ENCODE results near the gene GLTP.

The GLTP gene

DNA sequence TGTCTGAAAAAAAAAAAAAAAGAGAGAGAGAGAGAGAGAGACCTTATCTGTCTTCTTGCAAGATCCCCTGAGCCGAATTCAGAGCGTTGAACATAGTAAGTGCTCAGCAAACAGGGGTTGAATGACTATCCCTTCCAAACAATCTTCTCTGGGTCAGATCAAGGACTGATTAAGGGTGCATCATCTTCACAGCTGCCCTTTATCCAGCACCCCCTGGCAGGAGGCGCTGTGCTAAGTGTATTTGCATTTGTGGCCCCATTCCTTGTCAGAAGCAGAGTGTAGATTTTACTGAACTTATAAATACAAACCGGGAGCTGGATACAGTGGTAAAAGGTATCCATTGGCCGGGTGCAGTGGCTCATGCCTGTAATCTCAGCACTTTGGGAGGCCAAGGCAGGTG is 38.3 kb downstream of the GLTP start:
- no peak for TF ChIP-seq CTCF (IDR thresholded peaks at IDR 0.05)
- Histone ChIP-seq H3K4me3 (ENCODE audit: low read depth, low read length) (no peak overlapping the region), H3K9me3 (ENCODE audit: control insufficient read depth, low read length) (no peaks in the 10 kb centered on the region), H3K9ac (no peak overlapping the region), H3K27me3 (ENCODE audit: control insufficient read depth, insufficient read depth, low read length) (no peaks in the 10 kb centered on the region), H3K4me2 (ENCODE audit: low read length) (no peak overlapping the region), H3K4me1 (peaks cover 13% of the 10 kb centered on the region), H3K36me3 (ENCODE audit: control insufficient read depth, insufficient read depth, low read length) (no peaks in the 10 kb centered on the region), H3K79me2 (no peaks in the 10 kb centered on the region), H3K27ac (no peak overlapping the region), H2AFZ (no peak overlapping the region)

GRCh38 chr12:109841356-109841755 is 39.0 kb downstream of the GLTP start:
- Histone ChIP-seq H3K9me3 (ENCODE audit: control insufficient read depth, low read length) (no peaks in the 10 kb centered on the region), H3K27me3 (ENCODE audit: control insufficient read depth, insufficient read depth, low read length) (no peaks in the 10 kb centered on the region), H3K79me2 (no peaks in the 10 kb centered on the region), H3K4me3 (ENCODE audit: low read depth, low read length) (no peak overlapping the region), H3K4me1 (peaks cover 13% of the 10 kb centered on the region), H3K36me3 (ENCODE audit: control insufficient read depth, insufficient read depth, low read length) (no peaks in the 10 kb centered on the region), H3K4me2 (ENCODE audit: low read length) (no peak overlapping the region), H3K27ac (no peak overlapping the region), H2AFZ (peak overlapping the region; percentile 58), H3K9ac (no peak overlapping the region)
- TF ChIP-seq CTCF (IDR thresholded peaks at IDR 0.05), result no peak

DNA sequence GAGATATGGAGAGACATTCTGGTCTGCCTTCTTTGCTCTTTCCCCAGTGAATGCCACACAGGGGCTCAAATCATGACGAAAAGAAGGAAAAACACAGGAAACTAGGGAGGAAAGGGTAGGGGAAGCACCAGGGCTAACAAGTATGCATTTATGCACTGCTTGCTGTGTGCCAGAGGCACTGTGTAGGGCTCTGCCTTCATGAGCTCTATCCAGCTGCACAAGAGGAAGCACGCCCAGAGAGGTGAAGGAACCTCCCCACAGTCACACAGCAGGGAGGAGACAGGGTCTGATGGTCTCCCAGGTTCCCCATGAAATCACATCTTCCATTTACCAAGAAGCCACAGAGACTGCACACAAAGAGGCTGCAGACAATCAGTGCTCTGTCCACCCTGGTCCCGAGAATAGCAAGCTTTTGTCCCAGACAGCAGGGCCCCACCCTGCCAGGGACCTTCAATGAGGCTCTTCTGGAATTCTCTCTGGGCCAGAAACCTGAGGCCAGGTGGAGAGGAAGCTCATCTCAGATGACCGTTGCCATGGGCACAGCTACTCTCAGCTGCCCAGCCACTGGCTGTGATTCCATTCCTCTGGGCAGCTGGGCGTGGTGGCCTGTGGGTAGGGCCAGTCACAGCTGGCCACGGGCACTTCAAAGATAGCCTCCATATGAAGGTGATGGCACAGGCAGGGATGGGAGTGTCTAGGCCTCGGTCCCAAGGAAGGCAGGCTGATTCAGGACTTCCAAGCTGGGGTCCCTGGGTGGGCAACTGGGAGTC is 39.9 kb downstream of the GLTP start:
- H3K9ac ChIP-seq, result no peak overlapping the region
- no peaks in the 10 kb centered on the region for H3K79me2 ChIP-seq

GRCh38 chr12:109839444-109839843 is 40.9 kb downstream of the GLTP start:
- no peaks in the 10 kb centered on the region for H3K36me3 ChIP-seq (ENCODE audit: control insufficient read depth, insufficient read depth, low read length)
- H3K4me3 ChIP-seq (ENCODE audit: low read depth, low read length), result no peak overlapping the region
- H3K79me2 ChIP-seq, result no peaks in the 10 kb centered on the region
- H3K4me2 ChIP-seq (ENCODE audit: low read length), result no peak overlapping the region
- TF ChIP-seq CTCF (IDR thresholded peaks at IDR 0.05), result no peak
- H3K27me3 ChIP-seq (ENCODE audit: control insufficient read depth, insufficient read depth, low read length), result no peaks in the 10 kb centered on the region
- H2AFZ ChIP-seq, result no peak overlapping the region
- no peaks in the 10 kb centered on the region for H3K9me3 ChIP-seq (ENCODE audit: control insufficient read depth, low read length)
- no peak overlapping the region for H3K9ac ChIP-seq
- peaks cover 7% of the 10 kb centered on the region for H3K4me1 ChIP-seq
- H3K27ac ChIP-seq, result no peak overlapping the region

More for the DNA sequence above, 39.9 kb downstream of the GLTP start:
- Histone ChIP-seq H3K27me3 (ENCODE audit: control insufficient read depth, insufficient read depth, low read length) (no peaks in the 10 kb centered on the region), H3K27ac (no peak overlapping the region), H3K4me3 (ENCODE audit: low read depth, low read length) (no peak overlapping the region), H3K4me1 (peaks cover 9% of the 10 kb centered on the region), H2AFZ (peak overlapping the region; percentile 58), H3K4me2 (ENCODE audit: low read length) (no peak overlapping the region), H3K9me3 (ENCODE audit: control insufficient read depth, low read length) (no peaks in the 10 kb centered on the region), H3K36me3 (ENCODE audit: control insufficient read depth, insufficient read depth, low read length) (no peaks in the 10 kb centered on the region)
- no peak for TF ChIP-seq CTCF (IDR thresholded peaks at IDR 0.05)

DNA sequence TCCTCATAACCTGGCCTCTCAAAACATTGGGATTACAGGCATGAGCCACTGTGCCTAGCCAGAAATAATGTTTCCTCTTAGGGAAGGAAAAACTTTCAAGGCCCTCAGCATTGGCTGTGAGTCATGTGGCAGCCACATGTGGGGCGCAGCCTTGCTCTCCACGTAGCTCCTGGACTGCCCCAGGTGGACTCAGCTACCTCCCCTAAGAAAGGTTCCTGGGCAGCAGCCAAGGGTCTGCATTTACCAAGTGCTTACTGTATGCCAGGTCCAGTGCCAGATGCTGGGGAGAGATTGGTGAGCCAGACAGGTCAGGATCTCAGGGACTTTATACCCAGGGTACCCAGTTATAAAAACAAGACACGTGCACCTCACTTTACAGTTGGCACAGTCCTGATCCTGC is 43.4 kb downstream of the GLTP start:
- H3K4me3 ChIP-seq (ENCODE audit: low read depth, low read length), result no peak overlapping the region
- TF ChIP-seq CTCF (IDR thresholded peaks at IDR 0.05), result no peak

More for the DNA sequence above, 43.4 kb downstream of the GLTP start:
- Histone ChIP-seq H3K4me2 (ENCODE audit: low read length) (no peak overlapping the region), H3K9me3 (ENCODE audit: control insufficient read depth, low read length) (no peaks in the 10 kb centered on the region), H3K27me3 (ENCODE audit: control insufficient read depth, insufficient read depth, low read length) (no peaks in the 10 kb centered on the region), H3K79me2 (no peaks in the 10 kb centered on the region), H3K4me1 (peaks cover 7% of the 10 kb centered on the region), H3K9ac (no peak overlapping the region), H2AFZ (no peak overlapping the region), H3K36me3 (ENCODE audit: control insufficient read depth, insufficient read depth, low read length) (no peaks in the 10 kb centered on the region), H3K27ac (no peak overlapping the region)

Measured in parathyroid adenoma (tissue), 2 donors.